Lower leg skin (tissue), 3 donors: ENCODE data around the gene AQP1.

Experiments
- CTCF ChIP-seq, 3 donors: fragments of 450-650 bp; IDR thresholded peaks; one replicate each; pipeline ENCODE4 v1.5.1; 2016; ENCODE audit warnings: antibody characterized with exemption in 3 of 3, mild to moderate bottlenecking in 3 of 3, moderate library complexity in 2 of 3
- POLR2A ChIP-seq, 2 donors: fragments of 450-650 bp; IDR thresholded peaks; one replicate each; pipeline ENCODE4 v1.6.1; 2016 to 2017; ENCODE audit warnings: antibody characterized with exemption in 2 of 2, mild to moderate bottlenecking in 1 of 2, moderate library complexity in 1 of 2

DNA sequence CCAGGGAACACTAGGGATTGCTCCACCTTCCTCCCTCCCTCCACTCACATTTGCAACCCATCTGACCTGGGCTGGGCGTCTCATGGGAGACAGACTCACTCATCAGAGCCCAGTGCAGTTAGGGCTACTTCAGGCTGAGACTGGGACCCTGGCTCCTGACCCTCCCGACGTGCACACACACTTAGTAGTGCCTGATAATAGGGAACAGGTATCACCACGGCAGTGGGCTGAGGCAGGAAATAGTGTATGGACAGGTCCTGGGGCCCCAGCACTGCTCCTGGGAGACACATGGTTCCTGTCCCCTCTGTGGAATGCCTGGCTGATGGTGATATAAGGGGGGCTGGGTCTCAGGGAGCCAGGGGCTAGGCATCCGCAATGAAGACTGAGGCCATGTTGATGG, 14.3 kb downstream of the AQP1 start:
- no peak for TF ChIP-seq CTCF (IDR thresholded peaks at IDR 0.05)
- no peak for TF ChIP-seq POLR2A (IDR thresholded peaks at IDR 0.05)
